GM21367 (cell line): Measurements from ENCODE around the gene GRIK1.

Experiments used
- ATAC-seq: cut with Tn5 transposase; IDR thresholded peaks from one replicate; pipeline ENCODE4 v1.9.1; 2021; ENCODE audit not compliant: unreplicated experiment

Gene GRIK1

DNA sequence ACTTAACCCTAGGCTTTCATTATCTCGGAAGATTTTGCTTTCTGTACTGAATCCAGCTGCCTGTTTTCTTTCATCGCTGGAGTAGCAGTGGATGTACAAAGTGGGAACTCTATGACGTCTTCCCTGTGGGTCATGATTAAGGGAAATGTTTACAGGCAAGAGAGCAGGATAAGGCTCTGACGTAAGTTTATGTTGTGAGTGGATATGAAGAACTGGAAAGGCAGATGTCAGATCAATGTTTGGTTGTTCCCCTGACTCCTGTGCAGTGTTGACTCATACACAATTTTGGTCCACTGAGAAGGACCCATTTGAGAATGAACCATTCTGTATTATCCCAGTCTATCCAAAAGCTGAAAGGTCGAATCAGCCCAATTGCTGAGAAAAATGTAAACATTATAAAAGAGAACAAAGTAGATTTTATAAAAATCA is 292.4 kb downstream of the GRIK1 start:
- ATAC-seq = no peak

DNA sequence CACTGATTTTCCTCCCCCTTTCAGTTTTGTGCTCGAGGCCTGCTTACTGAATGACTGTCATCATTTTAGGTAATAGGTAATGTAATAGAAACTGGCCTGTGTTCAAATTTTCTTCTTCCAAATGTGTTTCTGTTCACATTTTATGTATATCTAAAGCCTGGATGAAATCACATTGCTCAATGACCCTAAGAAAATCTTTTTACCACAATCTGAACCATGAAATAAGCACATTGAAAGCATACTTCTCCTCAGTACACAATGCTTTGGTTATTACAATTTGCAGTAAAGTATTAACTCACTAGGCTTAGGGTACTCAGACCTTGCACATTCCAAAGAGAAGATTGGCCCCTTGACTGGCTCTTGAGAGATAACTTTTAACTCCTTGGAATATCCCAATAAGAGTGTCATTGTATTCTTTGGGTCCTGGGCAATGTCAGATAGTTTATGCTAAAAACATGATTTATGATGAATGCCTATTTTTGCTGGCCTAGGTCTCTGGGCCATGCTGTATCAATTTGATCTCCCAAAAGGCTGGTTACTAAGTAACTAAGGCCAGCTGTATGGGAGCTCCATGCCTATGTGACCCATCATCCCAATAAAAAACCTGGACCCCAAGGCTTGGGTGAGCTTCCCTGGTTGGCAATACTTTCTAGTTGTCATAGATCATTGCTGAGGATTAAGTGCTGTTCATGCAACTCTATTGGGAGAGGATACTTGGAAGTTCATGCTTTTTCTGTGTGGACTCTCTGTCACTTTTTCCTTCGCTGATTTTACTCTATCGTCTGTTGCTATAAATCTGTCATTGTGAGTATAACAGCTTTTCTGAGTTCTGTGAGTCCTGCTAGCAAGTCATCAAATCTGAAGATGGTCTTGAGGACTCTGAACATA is 293.9 kb downstream of the GRIK1 start:
- no peak for ATAC-seq

DNA sequence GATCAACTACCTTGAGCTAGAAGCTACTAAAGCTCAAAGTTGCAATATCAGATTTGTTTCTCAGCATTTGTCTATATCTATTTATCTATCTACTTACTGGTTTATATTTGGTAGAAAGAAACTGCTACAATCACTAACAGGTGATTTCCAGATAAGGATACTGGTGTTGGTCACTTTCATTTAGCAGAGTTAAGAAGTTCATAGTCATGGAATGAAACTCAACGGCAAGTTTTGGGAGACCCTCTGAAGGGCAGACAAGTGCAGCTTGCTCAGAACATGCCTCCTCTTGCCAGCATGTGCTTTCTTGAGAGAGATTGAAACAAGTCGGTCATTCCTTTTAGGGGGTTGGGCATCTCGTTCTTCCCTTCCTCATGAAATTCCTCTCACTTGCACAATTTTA is 296.5 kb downstream of the GRIK1 start:
- ATAC-seq = no peak

DNA sequence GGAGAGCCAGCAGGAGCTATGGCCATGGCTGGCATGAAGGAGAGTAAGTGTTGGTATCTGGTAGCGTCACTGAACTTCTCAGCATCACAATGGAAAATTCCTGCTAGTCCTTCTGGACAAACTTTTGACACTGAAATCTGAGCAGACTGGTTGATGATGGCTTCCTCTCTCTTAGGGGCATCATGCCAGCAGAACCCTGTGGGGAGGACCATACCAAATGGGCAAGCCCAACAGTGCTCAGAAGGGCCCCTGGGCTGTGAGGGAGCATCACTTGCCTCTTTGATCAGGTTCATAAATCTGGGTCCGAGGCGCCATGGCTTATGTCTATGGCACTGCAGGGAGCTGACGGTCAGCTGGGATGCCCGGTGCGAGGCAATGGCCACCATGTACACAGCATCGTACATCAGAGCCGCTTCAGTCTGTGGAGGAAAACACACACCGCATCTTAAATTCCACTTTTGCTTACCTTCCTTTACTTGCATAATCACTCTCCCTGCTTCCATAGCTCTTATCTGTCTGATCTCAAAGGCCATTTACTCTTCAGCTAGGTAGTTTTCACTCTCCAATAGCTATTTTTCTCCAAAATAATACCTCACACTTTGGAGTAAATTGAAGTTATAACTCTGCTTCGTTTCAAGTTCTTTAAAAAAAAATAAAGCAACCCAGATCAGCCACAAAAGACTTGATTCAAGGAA is 297.1 kb downstream of the GRIK1 start:
- no peak for ATAC-seq

DNA sequence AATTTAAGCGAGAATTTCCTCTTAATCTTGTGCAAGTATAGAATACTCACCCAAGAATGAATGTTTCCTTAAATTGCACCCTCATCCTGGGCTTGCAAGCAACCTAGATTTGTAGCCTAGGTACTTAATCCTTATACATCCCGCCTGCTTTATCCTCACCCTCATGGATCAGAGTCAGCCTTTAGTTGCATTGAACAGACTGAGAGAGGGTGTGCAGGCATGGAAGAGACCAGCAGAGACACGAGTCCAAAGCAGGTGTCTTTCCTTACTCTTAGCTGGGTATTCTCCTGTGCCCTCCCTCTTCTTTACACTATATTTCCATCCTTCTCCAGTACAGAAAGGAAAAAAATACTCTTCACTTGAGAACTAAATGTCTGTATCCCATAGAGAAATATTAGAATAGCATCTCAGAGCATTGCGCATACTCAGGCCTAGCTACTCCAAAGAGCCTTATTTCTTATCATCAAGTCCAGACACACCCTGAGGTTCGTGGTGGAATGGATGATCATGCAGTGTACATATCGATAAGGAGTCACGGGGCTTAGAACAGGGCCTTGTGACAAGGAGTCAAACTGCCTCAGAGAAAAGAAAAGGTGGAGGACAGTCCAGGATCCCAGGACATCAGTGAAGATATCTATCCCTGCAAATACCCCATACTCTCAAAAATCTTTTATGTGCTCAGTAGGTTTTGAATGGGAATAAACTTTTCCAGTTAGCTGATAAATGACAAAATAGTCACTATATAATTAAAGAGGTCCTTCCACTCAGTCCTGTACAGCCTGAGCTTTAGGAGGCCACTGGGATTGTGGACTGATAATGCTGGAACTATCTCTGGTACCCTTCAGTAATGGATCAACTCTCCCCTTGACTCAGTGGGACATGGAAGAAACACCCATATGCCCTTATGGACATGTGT is 297.9 kb downstream of the GRIK1 start:
- ATAC-seq = no peak

DNA sequence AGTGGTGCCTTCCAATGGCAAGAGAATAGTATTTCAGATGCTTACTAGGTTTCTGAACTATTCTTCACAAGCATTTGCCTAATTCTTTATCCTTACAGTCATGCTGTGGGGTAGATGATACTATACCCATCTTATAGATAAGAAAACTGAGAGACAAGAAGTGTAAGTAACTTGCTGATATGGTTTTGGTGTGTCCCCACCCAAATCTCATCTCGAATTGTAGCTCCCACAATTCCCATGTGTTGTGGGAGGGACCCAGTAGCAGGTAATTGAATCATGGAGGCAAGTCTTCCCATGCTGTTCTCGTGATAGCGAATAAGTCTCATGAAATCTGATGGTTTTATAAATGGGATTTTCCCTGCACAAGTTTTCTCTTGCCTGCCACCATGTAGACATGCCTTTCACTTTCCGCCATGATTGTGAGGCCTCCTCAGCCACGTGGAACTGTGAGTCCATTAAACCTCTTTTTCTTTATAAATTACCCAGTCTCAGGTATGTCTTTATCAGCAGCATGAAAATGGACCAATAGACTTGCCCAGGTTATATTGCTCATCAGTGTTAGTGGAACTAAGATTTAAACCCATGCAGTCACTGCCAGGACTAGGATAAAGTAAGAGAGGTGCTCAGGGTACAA is 298.7 kb downstream of the GRIK1 start:
- no peak for ATAC-seq

DNA sequence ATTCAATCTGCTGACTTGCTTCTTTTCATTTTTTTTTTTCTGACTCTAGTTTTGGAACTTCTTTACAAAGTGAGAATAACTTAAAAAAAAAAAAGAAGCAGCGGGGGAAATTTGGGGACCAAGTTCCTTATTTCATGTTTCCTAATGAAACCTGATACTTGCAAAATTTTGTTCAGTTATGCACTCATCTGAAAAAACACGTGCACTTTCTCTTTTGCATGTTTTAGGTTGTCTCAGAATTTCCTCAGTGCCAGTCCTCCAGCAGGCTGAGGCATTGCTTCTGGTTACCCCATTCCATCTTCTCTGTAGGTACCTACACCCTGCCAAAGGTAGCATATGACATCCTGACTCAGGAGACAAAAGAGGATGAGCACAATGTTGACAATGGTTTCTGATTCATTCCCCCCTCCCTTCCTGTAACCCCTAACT is 299.7 kb downstream of the GRIK1 start:
- peak; percentile 58 for ATAC-seq

DNA sequence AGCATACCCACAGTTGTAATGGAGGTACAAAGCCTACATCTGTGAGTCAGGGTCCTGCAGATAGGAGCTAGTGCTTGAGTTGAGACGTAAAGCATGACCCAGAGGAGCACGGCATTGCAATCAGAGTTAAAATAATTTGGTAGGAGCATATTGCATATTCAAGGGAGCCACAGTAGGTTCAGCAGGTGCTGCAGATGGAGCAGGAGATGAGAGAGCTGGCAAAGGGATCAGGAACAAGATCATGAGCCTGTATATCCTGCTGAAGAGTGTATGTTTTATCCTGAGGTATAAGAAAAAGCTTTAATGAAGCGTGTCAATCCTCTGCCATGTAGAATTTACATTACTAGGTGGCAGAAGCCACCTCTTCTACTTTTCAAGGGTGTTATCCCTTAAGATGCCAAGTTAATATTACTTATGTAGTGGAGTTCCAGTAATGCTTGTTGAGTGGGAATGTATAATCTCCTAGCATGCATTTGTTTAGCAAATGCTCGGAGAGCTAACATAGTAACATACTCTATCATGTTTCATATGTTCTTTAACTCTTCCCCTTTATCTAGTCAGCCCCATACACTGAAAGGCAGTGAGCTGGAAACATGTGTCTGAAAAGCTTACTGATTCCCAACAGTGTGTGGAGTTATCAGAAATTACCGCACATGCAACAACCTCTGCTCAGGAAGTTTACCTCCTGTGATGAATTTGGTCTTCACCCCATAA is 300.3 kb downstream of the GRIK1 start:
- peak; percentile 18 for ATAC-seq

DNA sequence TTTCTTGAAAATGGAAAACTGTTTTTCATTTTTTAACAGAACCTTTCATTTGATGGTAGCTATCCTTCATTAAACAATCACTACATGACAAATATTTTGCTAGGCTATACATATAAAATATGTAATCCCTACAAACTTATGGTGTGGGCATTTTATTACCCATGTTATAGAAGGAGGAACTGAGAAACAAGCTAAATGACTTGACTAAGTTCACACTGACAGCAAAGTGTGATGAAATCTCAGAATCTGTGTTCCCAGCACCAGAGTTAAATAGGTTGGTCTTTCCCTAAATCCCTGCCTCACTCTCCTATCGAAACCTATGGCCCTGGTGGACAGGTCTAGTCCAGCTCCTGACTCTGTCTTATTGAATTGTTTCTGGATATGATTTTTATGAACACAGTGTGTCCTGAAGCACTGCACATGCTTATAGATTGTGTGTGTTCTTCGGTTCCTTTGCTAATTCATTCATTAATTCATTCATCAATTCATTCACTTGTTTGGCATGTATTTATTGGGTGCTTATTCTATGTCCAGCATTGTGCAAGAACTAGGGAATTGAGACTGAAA is 301.0 kb downstream of the GRIK1 start:
- no peak for ATAC-seq

DNA sequence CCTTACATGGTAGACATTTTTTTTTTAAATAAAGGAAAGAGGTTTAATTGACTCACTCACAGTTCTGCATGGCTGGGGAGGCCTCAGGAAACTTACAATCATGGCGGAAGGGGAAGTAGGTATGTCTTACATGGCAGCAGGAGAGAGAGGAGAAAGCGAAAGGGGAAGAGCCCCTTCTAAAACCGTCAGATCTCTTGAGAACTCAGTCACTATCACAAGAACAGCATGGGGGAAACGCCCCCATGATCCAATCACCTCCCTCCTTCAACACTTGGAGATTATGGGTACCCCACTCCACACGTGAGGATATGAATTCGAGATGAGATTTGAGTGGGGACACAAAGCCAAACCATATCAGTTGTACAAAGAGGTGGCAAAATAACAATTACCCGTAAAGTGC is 301.7 kb downstream of the GRIK1 start:
- no peak for ATAC-seq

DNA sequence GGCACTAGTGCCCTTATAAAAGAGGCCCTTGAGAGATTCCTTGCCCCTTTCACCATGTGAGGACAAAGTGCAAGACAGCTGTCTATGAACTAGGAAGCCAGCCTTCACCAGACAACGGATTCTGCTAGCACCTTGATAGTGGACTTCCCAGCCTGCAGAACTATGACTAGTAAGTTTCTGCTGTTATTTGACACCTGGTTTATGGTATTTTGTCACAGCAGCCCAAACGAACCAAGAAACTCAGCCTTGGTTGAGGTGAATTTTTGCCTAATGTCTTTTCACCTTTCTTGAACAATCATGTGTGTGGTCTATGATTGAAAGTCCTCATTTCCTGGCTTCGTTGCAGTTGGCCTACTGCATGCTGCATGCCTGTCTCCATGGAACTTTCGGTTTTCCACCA is 302.2 kb downstream of the GRIK1 start:
- no peak for ATAC-seq

DNA sequence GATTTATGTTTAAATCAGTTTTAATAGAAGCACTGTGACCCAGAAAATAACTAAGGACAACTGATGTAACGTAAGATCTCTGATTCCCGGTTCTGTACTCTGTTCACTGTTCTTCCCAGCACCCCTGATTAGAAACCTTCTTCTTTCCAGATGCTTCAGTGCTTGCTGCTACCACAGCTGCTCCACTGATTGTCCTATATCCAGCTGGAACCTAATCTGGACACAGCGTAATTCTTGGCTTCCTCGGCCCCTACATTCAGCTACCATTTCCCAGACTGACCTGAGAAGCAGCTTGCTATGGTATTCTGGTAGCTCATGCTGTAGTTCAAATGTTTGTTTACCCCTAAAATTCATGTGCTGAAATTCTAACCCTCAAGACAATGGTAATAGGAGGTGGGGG is 302.7 kb downstream of the GRIK1 start:
- no peak for ATAC-seq

DNA sequence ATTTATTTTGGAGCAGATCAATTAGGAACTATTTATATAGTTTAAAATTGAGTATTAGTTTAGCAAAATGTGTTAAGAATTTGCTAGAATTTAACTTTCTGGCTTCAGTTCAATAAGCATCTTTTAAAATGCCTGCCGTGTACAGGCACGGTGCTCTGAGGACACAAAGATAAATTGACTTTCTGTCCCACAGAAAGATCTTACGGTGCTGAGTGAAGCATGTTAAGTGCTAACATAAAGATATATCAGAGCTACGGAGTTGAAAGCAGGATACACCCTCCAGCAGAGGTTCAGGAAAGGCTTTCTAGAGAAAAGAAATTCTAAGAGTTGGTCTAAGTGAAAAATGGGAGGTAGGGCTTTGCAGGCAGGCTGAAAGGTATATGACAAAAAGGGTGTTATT is 305.4 kb downstream of the GRIK1 start:
- ATAC-seq = no peak

DNA sequence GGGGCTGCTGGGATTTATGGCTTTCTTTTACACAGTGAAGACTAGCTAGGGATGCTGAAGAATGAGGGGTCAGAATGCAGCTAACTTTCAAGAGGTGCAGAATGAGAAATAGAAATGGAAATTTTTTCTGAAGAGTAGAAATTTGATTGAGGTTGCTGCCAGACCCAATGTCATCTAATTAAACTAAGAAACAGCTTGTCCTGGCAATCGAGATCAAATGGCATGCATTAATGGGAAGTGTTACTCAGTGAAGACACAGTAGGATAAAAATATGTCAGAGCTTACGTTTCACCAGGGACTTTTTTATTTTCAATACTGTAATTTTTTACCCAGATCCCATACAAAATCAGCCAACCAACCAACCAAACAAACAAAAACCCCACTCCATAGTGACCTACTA is 306.0 kb downstream of the GRIK1 start:
- no peak for ATAC-seq

DNA sequence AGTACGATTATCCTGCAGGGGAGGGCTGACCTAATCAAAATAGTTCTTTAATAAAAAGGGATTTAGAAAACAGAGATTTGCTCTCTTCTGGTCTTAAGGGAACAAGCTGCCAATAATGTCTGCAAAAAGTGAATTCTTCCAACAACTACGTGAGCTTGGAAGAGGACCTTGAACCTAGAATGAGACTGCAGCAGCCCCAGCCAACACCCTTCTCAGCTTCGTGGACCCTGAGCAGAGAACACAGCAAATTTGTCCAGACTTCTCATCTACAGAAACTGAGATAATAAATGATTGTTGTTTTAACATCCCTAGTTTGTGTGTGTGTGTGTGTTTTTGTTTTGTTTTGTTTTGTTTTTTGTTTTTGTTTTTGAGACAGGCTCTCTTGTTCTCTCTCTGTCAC is 309.4 kb downstream of the GRIK1 start:
- no peak for ATAC-seq

DNA sequence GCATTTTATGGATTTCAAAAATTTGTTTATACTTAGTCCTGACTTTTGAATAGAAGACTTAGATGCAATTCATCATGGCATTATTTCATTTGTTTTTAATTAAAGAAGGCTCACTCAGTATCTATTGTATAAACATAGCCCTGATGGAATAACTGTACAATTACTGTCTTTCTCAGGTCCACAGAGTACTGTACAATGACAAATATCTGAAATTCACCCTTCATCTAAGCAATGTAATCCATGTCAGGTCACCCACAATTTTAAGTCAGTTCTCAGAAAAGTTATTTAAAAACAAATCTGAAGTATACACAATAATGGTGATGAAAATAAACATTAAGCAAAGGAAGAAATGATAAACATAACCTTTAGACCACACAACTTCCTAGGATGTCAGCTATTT is 311.9 kb downstream of the GRIK1 start:
- ATAC-seq = no peak

DNA sequence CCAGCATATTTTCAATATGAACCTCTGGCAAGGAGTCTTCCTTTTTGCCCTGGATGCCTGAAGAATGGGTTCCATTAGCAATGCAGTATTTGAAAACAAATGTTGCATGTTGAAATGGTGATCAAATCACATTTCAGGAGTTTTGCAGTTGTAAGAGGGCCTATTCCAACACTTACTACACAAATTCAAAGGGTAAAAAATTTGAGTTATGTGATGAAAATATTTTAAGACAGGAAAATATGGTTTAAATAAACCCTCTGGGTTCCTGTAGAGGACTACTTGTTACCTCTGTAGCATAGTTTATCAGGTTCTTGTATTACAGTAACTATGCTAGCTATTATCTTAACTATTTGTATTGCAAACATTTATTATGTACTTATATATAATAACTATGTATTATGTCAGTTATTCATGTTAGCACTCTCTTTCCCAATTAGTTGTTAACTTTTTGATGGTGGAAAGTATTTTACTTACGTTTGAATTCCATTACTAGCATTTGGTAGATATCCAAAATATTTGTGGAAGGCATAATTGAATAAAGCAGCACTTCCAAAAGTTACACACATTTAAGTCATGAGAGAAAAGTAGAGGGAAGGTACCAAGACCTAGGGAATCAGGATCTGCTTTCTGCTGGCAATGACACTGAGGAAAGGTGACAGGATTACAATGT is 312.9 kb downstream of the GRIK1 start:
- no peak for ATAC-seq

DNA sequence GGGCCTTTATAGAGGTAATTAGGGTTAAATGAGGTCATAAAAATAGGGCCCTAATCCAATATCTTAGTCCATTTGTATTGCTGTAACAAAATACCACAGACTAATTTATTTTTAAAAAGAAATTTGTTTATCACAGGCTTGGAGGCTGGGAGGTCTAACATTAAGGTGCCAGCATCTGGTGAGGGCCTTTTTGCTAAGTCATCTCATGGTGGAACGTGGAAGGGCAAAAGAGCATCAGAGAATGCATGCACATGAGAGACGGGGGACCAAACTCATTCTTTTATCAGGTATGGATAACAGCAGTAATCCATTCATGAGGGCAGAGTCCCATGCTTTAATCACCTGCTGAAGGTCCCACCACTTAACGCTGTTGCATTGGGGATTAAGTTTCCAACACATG is 313.8 kb downstream of the GRIK1 start:
- ATAC-seq = no peak

DNA sequence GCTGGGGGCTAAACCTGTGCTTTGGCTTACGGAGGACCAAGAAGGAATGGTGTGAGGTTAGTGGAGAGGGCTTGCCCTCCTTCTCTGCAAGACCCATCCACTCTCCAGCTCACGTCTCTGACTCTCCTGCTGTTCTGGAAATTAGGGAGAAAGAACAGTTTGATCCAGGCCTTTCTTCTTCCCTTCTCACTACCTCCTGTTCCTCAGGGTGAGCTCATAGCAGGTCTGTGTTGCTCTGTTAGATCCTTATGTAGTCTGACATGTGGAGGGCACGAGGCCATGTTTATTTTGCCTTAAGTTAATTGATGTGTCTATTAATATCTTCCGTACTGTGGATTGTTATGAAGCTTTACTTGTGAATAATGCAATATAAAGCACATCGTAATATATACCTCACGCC is 315.0 kb downstream of the GRIK1 start:
- ATAC-seq = no peak
